ENCODE measurements around the gene NEGR1. TPM values are rescaled to one million over a fixed set of nuclear protein-coding genes. Genes with fewer than 3 reads are reported as not detected.

Gene NEGR1
- total RNA-seq, 1 experiment from 2014 or later, result 0.05 TPM

GRCh38 chr1:71733121-71733520 is 549.2 kb downstream of the NEGR1 start:
- RAD21 ChIA-PET (ENCODE audit: low non-redundant PET in 1 of 2, low total read pairs in 2 of 2, uncharacterized antibody in 2 of 2, unreplicated experiment in 2 of 2), result no interaction called here
- intact Hi-C loops (cut with micrococcal nuclease), result no loop called here
- Histone ChIP-seq H3K9me2 (ENCODE audit: insufficient read depth) (no peaks in the 10 kb centered on the region), H3K27ac (ENCODE audit: low read depth, low read length) (no peak overlapping the region), H4K20me1 (ENCODE audit: insufficient read depth) (no peaks in the 10 kb centered on the region), H3K9me3 (ENCODE audit: control insufficient read depth in 1 of 2, insufficient read depth in 1 of 2, low read depth in 1 of 2, low read length in 2 of 2) (peaks cover 0 to 4% of the 10 kb centered on the region in 2 experiments; a peak in 2 of 4 replicates), H3K9ac (ENCODE audit: low read length) (no peak overlapping the region), H3K4me2 (ENCODE audit: low read length) (no peak overlapping the region), H3K79me2 (ENCODE audit: insufficient read depth, low read length) (no peaks in the 10 kb centered on the region), H2AFZ (ENCODE audit: low read depth, low read length, poor library complexity, severe bottlenecking) (no peak overlapping the region), H3K27me3 (ENCODE audit: insufficient read depth, low read length) (no peaks in the 10 kb centered on the region), H3K4me1 (ENCODE audit: control insufficient read depth in 1 of 2, insufficient read depth in 2 of 2, low read length in 2 of 2) (no peaks in the 10 kb centered on the region), H3K4me3 (replicated peaks in 1 of 2; ENCODE audit: low read depth in 1 of 2, low read length in 2 of 2) (no peak overlapping the region), H3K36me3 (ENCODE audit: control insufficient read depth in 1 of 2, insufficient read depth in 2 of 2, low read length in 2 of 2) (no peaks in the 10 kb centered on the region)
- ATAC-seq, result no peak
- TF ChIP-seq ZNF274 (IDR thresholded peaks at IDR 0.05; ENCODE audit: low read depth, low read length), result no peak
- no peak for TF ChIP-seq MAX (IDR thresholded peaks at IDR 0.05)
- no peak for TF ChIP-seq SRF (IDR thresholded peaks at IDR 0.05; ENCODE audit: low read depth)
- no peak for TF ChIP-seq CEBPB (IDR thresholded peaks at IDR 0.05; ENCODE audit: low read depth)
- TF ChIP-seq ELF1 (IDR thresholded peaks at IDR 0.05; ENCODE audit: borderline replicate concordance, low read depth), result no peak
- no peak for TF ChIP-seq YY1 (IDR thresholded peaks at IDR 0.05; ENCODE audit: extremely low read depth, insufficient replicate concordance, low read depth, low read length)
- no peak for TF ChIP-seq JUND (IDR thresholded peaks at IDR 0.05)
- no peak for TF ChIP-seq POLR2AphosphoS5 (IDR thresholded peaks at IDR 0.05; ENCODE audit: low read depth, low read length)
- TF ChIP-seq CBX3 (IDR thresholded peaks at IDR 0.05; ENCODE audit: low read depth), result no peak
- no peak for TF ChIP-seq TCF7L2 (IDR thresholded peaks at IDR 0.05; ENCODE audit: borderline replicate concordance, extremely low read depth, insufficient read depth, insufficient read length)
- TF ChIP-seq FOSL1 (IDR thresholded peaks at IDR 0.05; ENCODE audit: low read depth), result no peak
- TF ChIP-seq SP1 (IDR thresholded peaks at IDR 0.05; ENCODE audit: low read depth), result no peak
- no peak for TF ChIP-seq POLR2A (IDR thresholded peaks at IDR 0.05; ENCODE audit: borderline replicate concordance, extremely low read depth, insufficient read depth, insufficient read length)
- POLR2A ChIA-PET, result no interaction called here
- DNase-seq (ENCODE audit: low read depth, low spot score), result no peak
- BruUV-seq (replicated peaks), result no TSS peak
- CTCF ChIA-PET, result no interaction called here

GRCh38 chr1:71721532-71721931 is 560.8 kb downstream of the NEGR1 start:
- Histone ChIP-seq H3K4me3 (replicated peaks in 1 of 2; ENCODE audit: low read depth in 1 of 2, low read length in 2 of 2) (no peak overlapping the region), H3K27me3 (ENCODE audit: insufficient read depth, low read length) (no peaks in the 10 kb centered on the region), H3K4me2 (ENCODE audit: low read length) (no peak overlapping the region), H3K9me2 (ENCODE audit: insufficient read depth) (no peaks in the 10 kb centered on the region), H2AFZ (ENCODE audit: low read depth, low read length, poor library complexity, severe bottlenecking) (no peak overlapping the region), H3K79me2 (ENCODE audit: insufficient read depth, low read length) (no peaks in the 10 kb centered on the region), H3K9ac (ENCODE audit: low read length) (no peak overlapping the region), H3K4me1 (ENCODE audit: control insufficient read depth in 1 of 2, insufficient read depth in 2 of 2, low read length in 2 of 2) (no peaks in the 10 kb centered on the region), H3K9me3 (ENCODE audit: control insufficient read depth in 1 of 2, insufficient read depth in 1 of 2, low read depth in 1 of 2, low read length in 2 of 2) (no peaks in the 10 kb centered on the region; a peak in 2 of 4 replicates), H3K36me3 (ENCODE audit: control insufficient read depth in 1 of 2, insufficient read depth in 2 of 2, low read length in 2 of 2) (no peaks in the 10 kb centered on the region), H4K20me1 (ENCODE audit: insufficient read depth) (no peaks in the 10 kb centered on the region), H3K27ac (ENCODE audit: low read depth, low read length) (no peak overlapping the region)
- BruUV-seq (replicated peaks), result no TSS peak
- POLR2A ChIA-PET, result no interaction called here
- CTCF ChIA-PET, result no interaction called here
- RAD21 ChIA-PET (ENCODE audit: low non-redundant PET in 1 of 2, low total read pairs in 2 of 2, uncharacterized antibody in 2 of 2, unreplicated experiment in 2 of 2), result no interaction called here
- ATAC-seq, result no peak
- intact Hi-C loops (cut with micrococcal nuclease), result no loop called here
- DNase-seq (ENCODE audit: low read depth, low spot score), result no peak
- TF ChIP-seq POLR2A (IDR thresholded peaks at IDR 0.05; ENCODE audit: borderline replicate concordance, extremely low read depth, insufficient read depth, insufficient read length) (no peak), CTCF (IDR thresholded peaks at IDR 0.05 in 2 of 3, conservative IDR thresholded peaks at IDR 0.05 in 1 of 3; ENCODE audit: borderline replicate concordance in 1 of 3, insufficient read depth in 1 of 3, low read depth in 2 of 3, low read length in 2 of 3) (no peak), POLR2AphosphoS5 (IDR thresholded peaks at IDR 0.05; ENCODE audit: low read depth, low read length) (no peak), EGR1 (IDR thresholded peaks at IDR 0.05; ENCODE audit: low read depth) (no peak), SIN3A (IDR thresholded peaks at IDR 0.05; ENCODE audit: low read depth) (no peak), YY1 (IDR thresholded peaks at IDR 0.05; ENCODE audit: extremely low read depth, insufficient replicate concordance, low read depth, low read length) (no peak), FOSL1 (IDR thresholded peaks at IDR 0.05; ENCODE audit: low read depth) (no peak), CBX3 (IDR thresholded peaks at IDR 0.05; ENCODE audit: low read depth) (no peak), TCF7L2 (IDR thresholded peaks at IDR 0.05; ENCODE audit: borderline replicate concordance, extremely low read depth, insufficient read depth, insufficient read length) (no peak)
